CD4-positive, alpha-beta T cell treated with Interleukin-2 at 100 ng/mL for 4 hours (primary cell): Measurements from ENCODE around the gene SWAP70.
"Not testable (repeated sequence)": the region's sequence is repeated elsewhere in the genome, so short reads cannot be mapped to it uniquely, and the experiment has no call there.

Source experiments
- DNase-seq: peaks from one replicate; pipeline ENCODE4 v3.0.0-alpha.2; 2020; ENCODE audit warnings: low spot score

Gene SWAP70

GRCh38 chr11:9692691-9693090, 28.8 kb downstream of the SWAP70 start:
- DNase-seq, result no peak

- no peak for DNase-seq
Measured at GRCh38 chr11:9693801-9694553, 30.1 kb downstream of the SWAP70 start.

GRCh38 chr11:9695228-9695627, 31.4 kb downstream of the SWAP70 start:
- DNase-seq, result not testable (repeated sequence)

- no peak for DNase-seq
Measured at GRCh38 chr11:9697766-9698165, 33.9 kb downstream of the SWAP70 start.

GRCh38 chr11:9700105-9700801, 36.4 kb downstream of the SWAP70 start:
- no peak for DNase-seq

GRCh38 chr11:9701799-9702198, 37.9 kb downstream of the SWAP70 start:
- DNase-seq, result no peak

- DNase-seq, result peak; percentile 1
Measured at GRCh38 chr11:9703280-9703679, 39.4 kb downstream of the SWAP70 start.

- DNase-seq, result no peak
Measured at GRCh38 chr11:9704037-9704436, 40.2 kb downstream of the SWAP70 start.

GRCh38 chr11:9704620-9705019, 40.7 kb downstream of the SWAP70 start:
- no peak for DNase-seq

GRCh38 chr11:9705361-9705760, 41.5 kb downstream of the SWAP70 start:
- DNase-seq, result not testable (repeated sequence)

- DNase-seq, result no peak
Measured at GRCh38 chr11:9708544-9708943, 44.7 kb downstream of the SWAP70 start.

GRCh38 chr11:9710223-9710622, 46.3 kb downstream of the SWAP70 start:
- DNase-seq, result no peak

GRCh38 chr11:9710852-9711251, 47.0 kb downstream of the SWAP70 start:
- DNase-seq, result no peak

GRCh38 chr11:9711454-9712307, 47.8 kb downstream of the SWAP70 start:
- DNase-seq, result no peak

GRCh38 chr11:9714272-9714940, 50.5 kb downstream of the SWAP70 start:
- no peak for DNase-seq

GRCh38 chr11:9716275-9717039, 52.6 kb downstream of the SWAP70 start:
- no peak for DNase-seq

GRCh38 chr11:9717040-9717357, 53.1 kb downstream of the SWAP70 start:
- no peak for DNase-seq

GRCh38 chr11:9717719-9718118, 53.8 kb downstream of the SWAP70 start:
- no peak for DNase-seq

GRCh38 chr11:9718147-9718546, 54.3 kb downstream of the SWAP70 start:
- no peak for DNase-seq

GRCh38 chr11:9719566-9720289, 55.9 kb downstream of the SWAP70 start:
- no peak for DNase-seq

GRCh38 chr11:9720290-9720630, 56.4 kb downstream of the SWAP70 start:
- DNase-seq, result no peak
